Cortex of kidney (tissue), 1 donor: Measurements from ENCODE around the gene MFRP.

Experiments used
- DNase-seq: peaks from one replicate; lab custom pipeline; 2025; lab: John Stamatoyannopoulos, UW

Gene MFRP

DNA sequence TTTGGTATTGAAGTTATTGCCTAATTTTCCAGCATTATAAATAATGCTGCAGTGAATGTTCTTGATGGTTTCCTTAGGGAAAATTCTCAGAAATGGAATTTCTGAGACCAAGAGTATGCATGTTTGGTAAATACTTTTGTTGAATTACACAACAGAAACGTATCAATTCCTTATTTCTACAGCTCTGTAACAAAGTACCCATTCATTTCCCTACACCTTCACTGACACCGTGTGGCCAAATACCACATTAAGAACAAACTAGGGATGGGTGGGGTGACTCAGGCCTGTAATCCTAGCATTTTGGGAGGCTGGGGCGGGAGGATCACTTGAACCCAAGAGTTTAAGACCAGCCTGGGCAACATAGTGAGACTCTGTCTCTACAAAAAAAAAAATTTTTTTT is 51.3 kb downstream of the MFRP start:
- no peak for DNase-seq

DNA sequence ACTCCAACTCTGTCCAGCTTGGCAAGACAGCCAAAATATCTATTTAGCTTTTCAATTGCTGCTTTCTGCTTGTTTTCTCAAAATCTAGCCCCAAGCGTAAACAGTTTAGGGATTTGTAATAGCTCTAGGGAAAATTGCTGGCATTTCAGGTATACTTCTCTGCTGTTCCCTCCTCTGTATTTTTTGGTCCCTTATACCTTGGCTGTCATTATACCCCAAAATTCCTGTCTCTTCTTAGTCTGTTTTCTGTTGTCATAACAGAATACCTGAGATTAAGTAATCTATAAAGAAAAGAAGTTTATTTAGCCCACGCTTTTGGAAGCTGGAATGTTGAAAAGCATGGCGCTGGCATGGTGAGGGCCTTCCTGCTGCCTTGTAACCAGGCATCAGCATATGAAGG is 53.0 kb downstream of the MFRP start:
- no peak for DNase-seq

DNA sequence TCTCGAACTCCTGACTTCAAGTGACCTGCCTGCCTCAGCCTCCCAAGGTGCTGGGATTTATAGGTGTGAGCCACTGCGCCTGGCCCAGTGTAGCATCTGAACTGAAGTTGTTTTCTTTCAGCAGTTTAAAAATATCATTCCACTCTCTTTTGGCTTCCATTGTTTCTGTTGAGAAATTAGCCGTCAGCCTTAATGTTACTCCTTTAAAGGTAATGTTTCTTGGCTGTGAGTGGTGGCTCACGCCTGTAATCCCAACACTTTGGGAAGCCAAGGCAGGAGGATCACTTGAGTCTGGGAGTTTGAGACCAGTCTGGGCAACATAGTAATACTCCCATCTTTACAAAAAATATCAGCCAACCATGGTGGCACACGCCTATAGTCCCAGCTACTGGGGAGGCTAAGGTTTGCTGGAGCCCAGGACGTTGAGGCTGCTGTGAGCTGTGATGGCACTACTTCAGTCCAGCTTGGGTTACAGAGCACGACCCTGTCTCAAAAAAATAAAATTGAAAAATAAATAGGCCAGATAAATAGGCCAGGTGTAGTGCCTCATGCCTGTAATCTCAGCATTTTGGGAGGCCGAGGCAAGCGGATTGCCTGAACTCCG is 55.5 kb downstream of the MFRP start:
- DNase-seq, result no peak
